Stimulated activated CD4-positive, alpha-beta T cell treated with anti-CD3 and anti-CD28 coated beads, Interleukin-4, amount 100 ng/mL, for 24 hours (primary cell): ENCODE data around the gene KIRREL2.
"Not testable (repeated sequence)": the region's sequence is repeated elsewhere in the genome, so short reads cannot be mapped to it uniquely, and the experiment has no call there.

Experiments used
- DNase-seq: peaks from one replicate; pipeline ENCODE4 v3.0.0-alpha.2; 2020

Gene KIRREL2

GRCh38 chr19:35899547-35900214, 43.0 kb downstream of the KIRREL2 start:
- peak; percentile 88 for DNase-seq

- DNase-seq: no peak
Observed at GRCh38 chr19:35901055-35901644, 44.4 kb downstream of the KIRREL2 start.

DNA sequence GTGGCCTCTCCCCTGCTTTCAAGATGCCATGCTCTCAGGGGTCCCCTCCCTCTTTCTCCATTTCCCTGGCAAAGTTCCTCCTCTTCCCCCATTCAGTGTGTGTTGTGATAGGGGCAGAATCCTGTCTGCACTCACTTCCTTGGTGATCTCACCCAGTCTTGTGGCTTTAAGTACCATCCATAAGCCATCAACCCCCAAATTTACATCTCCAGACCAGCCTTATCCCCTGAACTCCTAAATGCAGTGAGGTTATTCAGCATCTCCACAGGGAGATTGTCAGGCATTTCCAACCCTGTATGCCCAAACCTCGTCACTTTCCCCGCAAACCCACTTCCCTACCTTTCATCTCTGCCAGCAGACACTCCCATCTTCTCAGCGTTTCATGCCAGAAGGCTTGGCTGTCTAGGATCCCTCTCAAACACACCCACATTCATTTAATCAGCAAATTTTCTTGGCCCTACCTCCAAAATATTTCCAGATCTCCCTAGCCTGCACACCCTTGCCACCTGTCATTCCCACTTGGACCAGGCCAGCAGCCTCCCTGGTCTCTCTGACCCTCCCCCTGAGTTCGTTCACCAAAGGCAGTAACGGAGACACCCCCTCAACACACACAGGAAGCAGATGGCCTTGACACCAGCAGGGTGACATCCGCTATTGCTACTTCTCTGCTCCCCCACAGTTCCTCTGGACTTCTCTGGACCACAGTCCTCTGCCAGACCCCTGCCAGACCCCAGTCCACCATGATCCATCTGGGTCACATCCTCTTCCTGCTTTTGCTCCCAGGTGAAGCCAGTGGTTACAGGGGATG, 45.3 kb downstream of the KIRREL2 start, which contains the start of gene HCST:
TSS of gene HCST (plus strand) at position 676 of the 808 bp plus-strand sequence. CDS start at position 741, 65 bp downstream.
- peak; percentile 40 for DNase-seq

DNA sequence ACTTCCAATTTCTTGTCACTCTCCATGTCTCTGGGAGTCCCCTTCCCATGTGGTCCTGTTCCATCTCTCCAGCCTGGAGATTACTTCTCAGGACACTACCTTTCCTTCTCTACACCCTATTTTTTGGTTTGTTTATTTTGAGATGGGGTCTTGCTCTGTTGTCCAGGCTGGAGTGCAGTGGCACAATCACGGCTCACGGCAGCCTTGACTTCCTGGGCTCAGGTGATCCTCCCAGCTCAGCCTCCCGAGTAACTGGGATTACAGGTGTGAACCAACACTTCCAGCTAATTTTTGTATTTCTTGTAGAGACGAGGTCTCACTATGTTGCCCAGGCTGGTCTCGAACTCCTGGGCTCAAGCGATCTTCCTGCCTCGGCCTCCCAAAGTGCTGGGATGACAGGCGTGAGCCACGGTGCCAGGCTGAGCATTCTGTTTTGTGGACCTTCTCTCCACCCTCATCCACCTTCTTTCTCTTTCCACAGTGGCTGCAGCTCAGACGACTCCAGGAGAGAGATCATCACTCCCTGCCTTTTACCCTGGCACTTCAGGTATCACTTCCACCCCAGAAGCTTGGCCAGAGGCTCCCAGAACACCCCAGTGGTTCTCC, 46.3 kb downstream of the KIRREL2 start:
- no peak for DNase-seq

- peak; percentile 84 for DNase-seq
Observed at GRCh38 chr19:35903550-35904179, 47.0 kb downstream of the KIRREL2 start.

- no peak for DNase-seq
Observed at GRCh38 chr19:35904311-35905068, 47.8 kb downstream of the KIRREL2 start.

- no peak for DNase-seq
Observed at GRCh38 chr19:35905178-35905727, 48.5 kb downstream of the KIRREL2 start.

GRCh38 chr19:35907377-35907745, 50.6 kb downstream of the KIRREL2 start:
- DNase-seq: no peak

DNA sequence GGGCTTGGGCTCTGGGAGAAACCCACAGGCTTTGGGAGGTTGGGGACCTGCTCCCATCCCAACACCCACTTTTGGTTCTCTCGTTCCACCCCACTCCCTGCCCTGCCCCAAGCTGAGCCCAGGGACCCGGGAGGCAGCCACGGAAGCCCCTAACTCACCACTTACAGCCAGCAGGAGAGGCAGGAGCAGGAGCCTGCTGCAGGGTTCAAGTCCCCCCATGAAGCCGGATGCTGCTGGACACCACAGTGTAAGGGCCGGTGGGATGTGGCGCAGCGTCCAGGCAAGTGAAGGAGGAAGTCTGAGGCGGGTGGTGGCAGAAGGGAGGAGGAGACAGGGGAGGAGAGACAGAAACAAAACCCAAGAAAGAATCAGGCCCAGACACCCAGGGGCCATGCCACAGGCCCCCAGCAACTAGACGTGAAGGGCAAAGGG, 51.3 kb downstream of the KIRREL2 start, which contains the start of gene TYROBP:
TSS of gene TYROBP (minus strand) at position 286 of the 432 bp plus-strand sequence. CDS start at position 219, 67 bp downstream.
- DNase-seq: no peak

DNA sequence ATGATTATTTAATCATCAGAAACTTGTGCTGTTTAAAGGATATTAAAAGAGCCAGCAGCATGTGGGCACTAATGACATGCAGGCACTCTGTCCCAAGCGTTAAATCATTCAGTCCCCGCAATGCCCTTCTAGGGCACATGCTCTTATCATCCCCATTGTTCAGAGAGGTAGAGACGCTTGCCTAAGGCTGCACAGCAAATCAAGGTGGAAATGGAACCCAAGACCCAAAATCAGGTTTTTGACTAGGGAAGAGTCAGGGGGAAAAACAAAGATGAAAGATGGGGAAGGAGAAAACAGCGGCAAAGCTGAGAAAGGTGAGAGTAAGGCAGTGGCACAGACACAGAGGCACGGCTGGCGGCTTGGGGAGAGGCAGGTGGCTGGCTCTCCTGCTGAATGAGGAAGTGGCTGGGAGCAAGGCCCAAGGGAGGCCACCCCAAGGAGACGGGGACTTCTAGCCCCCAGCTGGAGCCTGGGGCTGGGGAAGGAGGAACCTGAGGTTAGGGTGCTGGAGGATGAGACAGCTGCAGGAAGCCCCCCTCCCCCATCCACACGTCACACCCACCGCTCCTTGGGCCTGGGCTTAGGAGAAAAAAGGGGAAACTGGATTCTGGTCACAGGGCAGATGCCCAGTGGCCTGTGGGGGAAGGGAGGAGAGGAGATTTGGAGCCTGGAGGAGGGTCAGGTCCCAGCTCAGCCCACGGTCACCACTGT, 52.4 kb downstream of the KIRREL2 start:
- DNase-seq: no peak

DNA sequence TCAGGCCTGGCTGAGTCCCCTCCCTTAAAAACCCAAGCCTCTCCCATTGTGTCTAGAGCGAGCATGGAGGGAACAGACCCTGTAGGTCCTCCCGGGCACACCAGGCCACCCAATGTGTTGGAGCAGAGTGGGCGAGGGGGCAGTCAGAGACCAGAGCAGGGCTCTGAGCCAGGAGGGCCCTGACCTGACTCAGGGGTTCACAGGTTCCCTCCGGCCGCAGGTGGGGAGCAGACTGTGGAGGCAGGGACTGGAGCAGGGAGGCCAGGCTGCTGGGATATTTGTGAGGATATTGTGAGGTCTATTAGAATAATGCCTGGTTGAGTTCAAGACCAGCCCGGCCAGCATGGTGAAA, 52.9 kb downstream of the KIRREL2 start:
- DNase-seq: no peak

- DNase-seq: not testable (repeated sequence)
Observed at GRCh38 chr19:35910355-35910754, 53.6 kb downstream of the KIRREL2 start.

DNA sequence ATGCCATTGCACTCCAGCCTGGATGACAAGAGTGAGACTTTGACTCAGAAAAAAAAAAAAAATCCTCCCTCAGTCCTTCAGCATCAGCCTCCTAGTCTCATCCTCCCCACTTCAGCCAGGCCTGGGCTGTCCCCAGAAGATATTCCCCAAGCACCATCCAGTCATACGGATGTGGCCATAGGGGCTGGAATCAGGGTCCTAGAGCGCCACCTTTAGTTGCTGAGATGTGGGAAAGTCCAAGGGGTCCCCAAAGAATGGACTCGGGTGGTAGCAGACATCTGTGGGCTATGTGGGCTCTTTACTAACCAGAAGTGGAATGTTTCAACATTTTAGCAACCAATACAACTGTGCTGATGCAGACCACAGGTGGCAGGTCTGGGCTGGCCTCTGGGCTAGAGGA, 54.5 kb downstream of the KIRREL2 start:
- no peak for DNase-seq

DNA sequence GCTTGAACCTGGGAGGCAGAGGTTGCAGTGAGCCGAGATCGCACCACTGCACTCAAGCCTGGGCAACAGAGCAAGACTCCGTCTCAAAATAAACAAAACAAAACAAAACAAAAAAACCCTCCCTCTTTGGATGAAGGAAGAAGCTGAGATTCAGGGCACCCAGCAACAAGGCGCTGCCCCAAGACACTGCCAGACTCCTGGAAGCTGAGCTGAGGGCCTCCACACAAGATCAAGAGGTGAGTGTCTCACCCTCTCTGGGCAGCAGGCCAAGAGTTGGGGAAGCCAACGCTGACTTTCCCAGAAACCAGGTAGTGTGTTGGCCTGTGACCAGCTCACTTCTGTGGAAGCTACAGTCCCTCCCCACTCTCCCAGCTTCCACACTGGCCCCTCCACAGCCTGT, 55.1 kb downstream of the KIRREL2 start:
- no peak for DNase-seq

GRCh38 chr19:35913589-35913988, 56.9 kb downstream of the KIRREL2 start:
- no peak for DNase-seq

DNA sequence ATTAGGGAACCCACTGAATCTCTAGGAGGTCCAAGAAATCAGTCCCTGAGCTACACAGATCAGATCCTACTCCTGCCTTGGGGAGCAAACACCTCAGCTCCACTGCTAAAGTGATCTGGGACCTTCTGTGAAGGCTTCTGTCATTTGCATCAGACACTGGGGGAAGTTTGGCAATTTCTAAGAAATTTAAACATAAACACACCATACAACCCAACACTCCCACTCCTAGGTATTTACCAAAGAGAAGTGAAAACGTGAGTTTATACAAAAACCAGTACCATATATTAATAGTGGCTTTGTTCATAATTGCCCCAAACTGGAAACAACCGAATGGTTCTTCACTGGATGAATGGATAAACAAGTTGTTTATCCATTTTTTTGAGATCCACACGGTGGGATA, 58.7 kb downstream of the KIRREL2 start:
- no peak for DNase-seq
